Measurements from ENCODE around the gene RTN4.
"Not testable (repeated sequence)": the region's sequence is repeated elsewhere in the genome, so short reads cannot be mapped to it uniquely, and the experiment has no call there.

The RTN4 gene

DNA sequence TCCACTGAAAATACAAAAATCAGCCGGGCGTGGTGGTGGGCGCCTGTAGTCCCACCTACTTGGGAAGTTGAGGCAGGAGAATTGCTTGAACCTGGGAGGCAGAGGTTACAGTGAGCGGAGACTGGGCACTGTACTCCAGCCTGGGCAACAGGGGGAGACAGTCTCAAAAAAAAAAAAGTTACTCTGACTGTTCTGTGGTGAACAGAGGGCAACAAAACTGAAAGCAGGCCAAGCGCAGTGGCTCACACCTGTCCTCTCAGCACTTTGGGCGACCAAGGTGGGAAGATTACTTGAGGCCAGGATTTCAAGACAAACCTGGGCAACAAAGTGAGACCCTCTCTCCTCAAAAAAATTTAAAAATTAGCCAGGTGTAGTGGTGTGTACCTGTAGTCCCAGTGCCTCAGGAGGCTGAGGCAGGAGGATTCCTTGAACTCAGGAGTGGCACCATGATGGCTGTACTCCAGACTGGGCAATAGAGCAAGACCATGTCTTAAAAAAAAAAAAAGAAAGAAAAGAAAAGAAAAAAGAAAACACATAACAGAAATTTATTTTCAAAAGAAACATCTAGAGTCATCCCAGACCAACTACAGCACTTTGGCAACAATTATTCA is 13.6 kb upstream of the RTN4 start:
- DNase-seq (ENCODE audit: low read depth, low spot score), result no peak

DNA sequence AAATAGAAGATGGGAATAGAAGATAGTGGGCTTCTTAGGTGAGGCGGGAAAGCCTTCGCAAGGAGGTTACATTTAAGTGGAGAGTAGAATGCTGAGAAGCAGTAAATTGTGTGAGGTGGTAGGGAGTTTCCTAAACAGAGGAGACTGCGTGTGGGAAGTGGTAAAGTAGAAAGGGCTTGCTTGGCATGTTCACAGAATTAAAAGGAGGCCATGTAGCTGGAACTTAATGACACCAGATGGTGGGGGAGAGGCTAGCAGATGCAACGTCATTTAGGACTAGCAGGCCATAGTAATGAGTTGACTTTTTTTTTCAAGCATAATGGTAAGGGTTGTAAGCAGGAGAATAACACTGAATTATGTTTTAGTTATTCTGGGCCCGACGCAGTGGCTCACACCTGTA is 13.0 kb upstream of the RTN4 start:
- no peak for DNase-seq (ENCODE audit: low read depth, low spot score)

- DNase-seq (ENCODE audit: low read depth, low spot score), result no peak
Observed at GRCh38 chr2:55062754-55063153, 12.5 kb upstream of the RTN4 start.

DNA sequence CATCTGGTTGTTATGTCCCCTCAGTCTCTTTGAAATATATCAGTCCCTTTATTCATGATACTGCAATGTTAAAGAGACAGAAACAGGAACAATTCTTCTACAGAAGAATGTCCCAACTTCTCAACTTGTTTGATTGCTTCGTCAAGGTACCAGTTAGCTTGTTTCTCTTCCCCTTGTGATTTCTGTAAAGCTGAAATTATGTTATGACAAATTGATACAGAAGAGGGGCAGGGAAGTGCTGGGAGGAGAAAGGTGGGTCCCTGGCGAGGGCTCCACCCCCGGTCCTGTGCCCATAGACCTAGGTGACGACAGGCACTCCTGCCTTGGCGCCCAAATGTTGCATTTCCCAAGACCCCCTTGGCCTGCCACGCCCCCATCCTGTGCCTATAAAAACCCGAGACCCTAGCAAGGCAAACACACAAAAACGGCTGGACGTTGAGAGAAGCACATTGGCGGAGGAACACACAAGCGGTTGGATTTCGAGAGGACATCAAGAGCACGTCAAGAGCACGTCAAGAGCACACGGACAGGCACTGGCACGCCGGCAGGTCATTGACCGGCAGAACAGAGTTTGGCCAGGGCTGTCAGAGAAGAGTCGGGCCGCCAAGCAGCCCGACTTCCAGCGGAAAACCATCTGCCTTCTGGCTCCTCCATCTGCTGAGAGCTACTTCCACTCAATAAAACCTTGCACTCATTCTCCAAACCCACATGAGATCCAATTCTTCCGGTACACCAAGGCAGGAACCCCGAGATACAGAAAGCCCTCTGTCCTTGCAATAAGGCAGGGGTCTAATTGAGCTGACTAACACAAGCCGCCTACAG is 11.5 kb upstream of the RTN4 start:
- no peak for DNase-seq (ENCODE audit: low read depth, low spot score)

DNA sequence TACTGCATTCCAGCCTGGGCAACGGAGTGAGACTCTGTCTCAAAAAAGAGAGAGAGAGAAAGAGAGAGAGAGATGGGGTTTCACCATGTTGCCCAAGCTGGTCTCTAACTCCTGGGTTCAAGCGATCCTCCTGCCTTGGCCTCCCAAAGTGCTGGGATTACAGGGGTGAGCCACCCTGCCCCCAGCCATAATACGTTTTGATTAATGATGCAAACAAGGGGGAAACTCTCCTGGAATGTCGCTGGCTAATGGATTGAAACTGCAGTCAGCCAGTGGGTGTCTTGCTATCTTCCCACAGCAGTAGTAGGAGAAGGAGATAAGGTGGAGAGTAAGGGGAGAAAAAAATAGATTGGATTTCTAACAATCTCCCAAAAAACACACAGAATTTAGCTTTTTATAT is 9.5 kb upstream of the RTN4 start:
- no peak for DNase-seq (ENCODE audit: low read depth, low spot score)

GRCh38 chr2:55057474-55057873 is 7.2 kb upstream of the RTN4 start:
- DNase-seq (ENCODE audit: low read depth, low spot score), result no peak

DNA sequence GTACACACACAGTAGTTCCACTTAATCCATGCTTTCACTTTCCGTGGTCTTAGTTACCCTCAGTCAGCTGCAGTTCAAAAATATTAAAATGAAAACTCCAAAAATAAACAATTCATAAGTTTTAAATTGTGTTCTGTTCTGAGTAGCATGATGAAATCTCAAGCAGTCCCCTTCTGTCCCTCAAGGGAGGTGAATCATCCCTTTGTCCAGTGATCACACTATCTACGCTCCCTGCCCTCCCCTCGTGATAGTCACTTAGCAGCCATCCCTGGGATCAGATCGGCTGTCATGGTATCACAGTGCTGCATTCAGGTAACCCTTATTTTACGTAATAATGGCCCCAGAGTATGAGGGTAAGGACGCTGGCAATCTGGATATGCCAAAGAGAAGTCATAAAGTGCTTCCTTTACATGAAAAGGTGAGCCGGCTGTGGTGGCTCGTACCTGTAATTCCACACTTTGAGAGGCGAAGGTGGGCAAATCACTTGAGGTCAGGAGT is 5.8 kb upstream of the RTN4 start:
- DNase-seq (ENCODE audit: low read depth, low spot score), result no peak

GRCh38 chr2:55054106-55054875 is 4.0 kb upstream of the RTN4 start:
- DNase-seq (ENCODE audit: low read depth, low spot score), result no peak

DNA sequence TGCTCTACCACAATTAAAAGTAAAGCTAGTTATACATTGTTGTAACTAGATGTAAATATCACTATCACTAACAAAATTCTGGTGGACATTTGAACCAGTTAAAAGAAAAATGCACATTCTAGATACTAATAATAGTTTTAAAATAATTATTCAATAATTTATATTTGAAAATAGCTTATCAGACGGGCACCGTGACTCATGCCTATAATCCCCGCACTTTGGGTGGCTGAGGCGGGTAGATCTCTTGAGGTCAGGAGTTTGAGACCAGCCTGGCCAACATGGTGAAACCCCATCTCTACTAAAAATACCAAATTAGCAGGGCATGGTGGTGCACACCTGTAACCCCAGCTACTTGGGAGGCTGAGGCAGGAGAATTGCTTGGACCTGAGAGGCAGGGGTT is 3.0 kb upstream of the RTN4 start:
- DNase-seq (ENCODE audit: low read depth, low spot score), result not testable (repeated sequence)

GRCh38 chr2:55052129-55053061 is 2.1 kb upstream of the RTN4 start:
- no peak for DNase-seq (ENCODE audit: low read depth, low spot score)

DNA sequence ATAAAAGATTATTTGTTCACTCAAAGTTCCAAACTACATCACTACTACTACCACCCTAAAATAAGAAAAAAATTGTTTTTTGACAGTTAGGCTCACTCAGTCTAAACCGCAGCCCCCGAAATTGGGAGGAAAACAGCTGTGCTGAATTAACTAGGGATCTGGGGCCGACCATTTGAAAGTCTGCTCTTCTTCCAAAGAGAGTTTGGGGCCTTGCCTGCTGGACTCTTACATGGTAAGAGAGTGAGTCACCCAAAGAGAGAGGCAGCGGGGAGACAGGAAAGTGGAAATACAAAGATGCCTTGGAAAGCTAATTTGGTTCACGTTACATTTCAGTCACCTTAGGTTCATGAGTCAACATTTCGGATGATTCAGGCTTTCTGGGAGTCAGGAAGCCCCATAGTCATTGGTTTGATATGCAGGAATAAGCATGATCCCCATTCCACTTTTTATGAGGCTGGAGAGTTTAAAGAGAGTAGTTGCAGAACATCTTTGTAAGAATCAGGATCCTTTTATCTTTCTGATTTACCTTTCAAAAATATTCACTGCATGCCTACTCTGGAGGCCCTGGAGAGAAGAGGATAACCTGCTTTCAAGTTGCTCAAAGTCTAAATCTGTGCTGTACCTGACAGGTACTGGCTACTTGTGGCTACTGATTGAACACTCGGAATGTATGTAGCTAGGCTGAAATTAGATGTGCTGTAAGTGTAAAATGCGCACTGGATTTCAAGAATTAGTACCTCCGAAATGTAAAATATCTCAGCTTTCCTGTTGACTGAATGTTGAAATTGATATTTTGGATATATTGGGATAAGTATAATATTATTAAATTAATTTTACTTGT is 995 bp upstream of the RTN4 start:
- DNase-seq (ENCODE audit: low read depth, low spot score), result peak; percentile 73

DNA sequence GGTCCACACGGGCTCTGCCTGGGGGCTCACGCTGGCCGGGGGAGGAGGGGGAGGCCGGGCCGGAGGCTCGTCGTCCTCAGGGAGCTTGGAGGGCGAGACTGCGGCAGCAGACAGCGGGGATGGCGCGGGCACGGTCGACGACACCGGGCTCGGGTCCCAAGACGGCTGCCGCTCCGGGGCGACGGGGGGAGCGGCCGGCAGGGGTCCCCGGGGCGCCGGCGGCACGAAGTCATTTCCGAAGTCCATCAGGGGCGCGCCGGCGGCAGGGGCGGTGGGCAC is 491 bp downstream of the RTN4 start:
- no peak for DNase-seq (ENCODE audit: low read depth, low spot score)

GRCh38 chr2:55049043-55049820 is 1.0 kb downstream of the RTN4 start:
- DNase-seq (ENCODE audit: low read depth, low spot score), result no peak

GRCh38 chr2:55048508-55049042 is 1.7 kb downstream of the RTN4 start:
- DNase-seq (ENCODE audit: low read depth, low spot score), result no peak

DNA sequence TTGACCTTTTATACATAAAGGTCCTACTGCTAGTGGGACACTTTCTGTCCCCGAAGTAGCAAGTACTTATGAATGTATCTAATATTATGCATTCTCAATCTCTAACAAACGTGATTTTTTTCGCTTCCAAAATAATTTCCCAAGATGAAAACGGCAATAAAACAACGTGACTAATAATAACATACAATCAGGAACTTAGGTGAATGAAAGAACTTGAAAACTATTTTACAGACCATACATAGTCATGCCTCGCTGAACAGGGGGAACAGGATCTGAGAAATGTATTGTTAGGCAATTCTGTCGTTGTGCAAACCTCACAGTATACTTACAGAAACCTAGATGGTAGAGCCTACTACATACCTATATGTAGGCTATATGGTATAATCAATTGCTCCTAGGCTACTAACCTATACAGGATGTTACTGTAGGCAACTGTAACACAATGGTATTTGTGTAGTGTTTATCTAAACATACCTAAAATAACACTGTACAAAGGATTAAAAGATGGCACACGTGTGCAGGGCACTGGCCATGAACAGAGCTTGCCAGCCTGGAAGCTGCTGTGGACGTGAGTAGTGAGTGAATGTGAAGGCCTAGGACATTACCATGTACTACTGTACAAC is 2.5 kb downstream of the RTN4 start:
- no peak for DNase-seq (ENCODE audit: low read depth, low spot score)

GRCh38 chr2:55045780-55046179 is 4.5 kb downstream of the RTN4 start:
- DNase-seq (ENCODE audit: low read depth, low spot score), result no peak

- DNase-seq (ENCODE audit: low read depth, low spot score), result no peak
Observed at GRCh38 chr2:55043841-55044240, 6.4 kb downstream of the RTN4 start.

GRCh38 chr2:55038428-55038827 is 11.8 kb downstream of the RTN4 start:
- no peak for DNase-seq (ENCODE audit: low read depth, low spot score)

DNA sequence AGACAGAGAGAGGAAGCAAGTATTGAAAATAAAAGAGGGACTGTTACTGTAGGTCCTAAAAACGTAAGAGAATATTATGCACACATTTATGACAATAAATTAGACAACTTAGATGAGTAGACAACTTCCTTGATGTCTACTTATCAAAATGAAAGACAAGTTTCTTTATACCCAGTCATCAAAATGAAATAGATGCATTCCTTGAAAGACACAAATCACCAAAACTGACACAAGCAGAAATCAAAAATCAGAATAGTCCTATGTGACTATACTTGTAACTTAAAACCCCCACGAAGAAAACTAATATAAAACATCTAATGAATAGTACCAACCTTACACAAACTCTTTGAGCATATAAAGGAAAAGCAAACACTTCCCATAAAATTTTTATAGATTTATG is 14.5 kb downstream of the RTN4 start:
- DNase-seq (ENCODE audit: low read depth, low spot score), result no peak
